ENCODE data around the gene IRF8. TPM values are rescaled to one million over a fixed set of nuclear protein-coding genes. Genes with fewer than 3 reads are reported as not detected.

IRF8 gene
- total RNA-seq, 1 donor from 2014 or later = 43.1 TPM

DNA sequence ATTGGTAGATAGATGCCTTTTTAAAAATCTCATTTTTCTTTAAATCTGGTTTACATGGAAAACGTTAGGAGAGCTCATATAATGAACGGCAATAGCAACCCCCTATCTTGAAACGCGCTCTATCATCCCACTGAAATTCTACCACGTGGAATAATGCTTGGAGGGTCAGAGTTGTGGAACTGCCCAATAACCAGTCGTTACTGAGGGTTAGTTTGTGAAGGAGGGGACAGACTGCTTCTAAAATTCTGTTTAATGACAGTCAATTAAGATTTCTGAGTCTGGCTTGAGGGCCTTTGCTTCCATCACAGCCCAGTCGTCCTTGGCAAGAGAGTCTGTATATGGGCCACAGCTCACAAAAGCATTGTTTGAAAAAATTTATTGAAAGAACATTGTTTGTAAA, 482 bp downstream of the IRF8 start:
- TF ChIP-seq, protein P1, sequence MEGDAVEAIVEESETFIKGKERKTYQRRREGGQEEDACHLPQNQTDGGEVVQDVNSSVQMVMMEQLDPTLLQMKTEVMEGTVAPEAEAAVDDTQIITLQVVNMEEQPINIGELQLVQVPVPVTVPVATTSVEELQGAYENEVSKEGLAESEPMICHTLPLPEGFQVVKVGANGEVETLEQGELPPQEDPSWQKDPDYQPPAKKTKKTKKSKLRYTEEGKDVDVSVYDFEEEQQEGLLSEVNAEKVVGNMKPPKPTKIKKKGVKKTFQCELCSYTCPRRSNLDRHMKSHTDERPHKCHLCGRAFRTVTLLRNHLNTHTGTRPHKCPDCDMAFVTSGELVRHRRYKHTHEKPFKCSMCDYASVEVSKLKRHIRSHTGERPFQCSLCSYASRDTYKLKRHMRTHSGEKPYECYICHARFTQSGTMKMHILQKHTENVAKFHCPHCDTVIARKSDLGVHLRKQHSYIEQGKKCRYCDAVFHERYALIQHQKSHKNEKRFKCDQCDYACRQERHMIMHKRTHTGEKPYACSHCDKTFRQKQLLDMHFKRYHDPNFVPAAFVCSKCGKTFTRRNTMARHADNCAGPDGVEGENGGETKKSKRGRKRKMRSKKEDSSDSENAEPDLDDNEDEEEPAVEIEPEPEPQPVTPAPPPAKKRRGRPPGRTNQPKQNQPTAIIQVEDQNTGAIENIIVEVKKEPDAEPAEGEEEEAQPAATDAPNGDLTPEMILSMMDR (IDR thresholded peaks at IDR 0.05) = no peak
- H3K4me1 ChIP-seq = peaks cover 17% of the 10 kb centered on the region
- H3K27me3 ChIP-seq = peaks cover 28% of the 10 kb centered on the region
- H3K9me3 ChIP-seq = no peaks in the 10 kb centered on the region
- peak overlapping the region; percentile 65 for H3K4me3 ChIP-seq
- intact Hi-C loops (cut with DNase I) = no loop called here
- peak overlapping the region; percentile 73 for H3K27ac ChIP-seq
- H3K36me3 ChIP-seq = no peaks in the 10 kb centered on the region
- ATAC-seq (no peak), DNase-seq (no peak)

- Histone ChIP-seq H3K27ac (peak overlapping the region; percentile 73), H3K4me1 (peaks cover 17% of the 10 kb centered on the region), H3K9me3 (no peaks in the 10 kb centered on the region), H3K27me3 (peaks cover 28% of the 10 kb centered on the region), H3K4me3 (peak overlapping the region; percentile 65), H3K36me3 (no peaks in the 10 kb centered on the region)
- TF ChIP-seq, protein P1 (IDR thresholded peaks at IDR 0.05) = no peak
- no peak for DNase-seq
- intact Hi-C loops (cut with DNase I) = no loop called here
- ATAC-seq = no peak
Observed at GRCh38 chr16:85900027-85900792, 1.2 kb downstream of the IRF8 start.

DNA sequence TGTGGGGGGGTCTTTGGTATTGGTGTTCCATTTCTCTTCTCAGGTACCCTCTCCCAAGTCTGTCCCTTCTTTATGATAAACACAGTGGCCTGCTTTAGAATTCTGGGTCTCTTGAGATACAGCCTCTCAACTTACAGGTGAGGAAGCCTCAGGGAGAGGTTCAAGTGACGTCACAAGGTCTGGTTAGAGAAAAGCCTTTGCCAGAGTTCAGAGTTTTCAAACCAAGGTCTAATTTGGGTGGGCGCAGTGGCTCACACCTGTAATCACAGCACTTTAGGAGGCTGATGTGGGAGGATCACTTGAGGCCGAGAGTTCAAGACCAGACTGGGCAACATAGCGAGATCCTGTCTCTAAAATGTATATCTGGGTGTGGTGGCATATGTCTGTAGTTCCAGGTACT, 2.1 kb downstream of the IRF8 start:
- H3K36me3 ChIP-seq = no peaks in the 10 kb centered on the region
- intact Hi-C loops (cut with DNase I) = no loop called here
- peaks cover 17% of the 10 kb centered on the region for H3K4me1 ChIP-seq
- H3K4me3 ChIP-seq = peak overlapping the region; percentile 65
- H3K27ac ChIP-seq = no peak overlapping the region
- H3K27me3 ChIP-seq = peaks cover 28% of the 10 kb centered on the region
- H3K9me3 ChIP-seq = no peaks in the 10 kb centered on the region
- TF ChIP-seq, protein P1 (IDR thresholded peaks at IDR 0.05) = no peak
- DNase-seq = no peak
- ATAC-seq = no peak

GRCh38 chr16:85901773-85902365, 2.9 kb downstream of the IRF8 start:
- intact Hi-C loops (cut with DNase I) = no loop called here
- no peak for DNase-seq
- no peak overlapping the region for H3K27ac ChIP-seq

GRCh38 chr16:85902366-85903155, 3.6 kb downstream of the IRF8 start:
- DNase-seq (no peak), ATAC-seq (no peak)
- Histone ChIP-seq H3K36me3 (no peaks in the 10 kb centered on the region), H3K9me3 (no peaks in the 10 kb centered on the region), H3K4me3 (no peak overlapping the region), H3K27me3 (peaks cover 25% of the 10 kb centered on the region), H3K27ac (no peak overlapping the region), H3K4me1 (peaks cover 19% of the 10 kb centered on the region)
- TF ChIP-seq, protein P1 (IDR thresholded peaks at IDR 0.05) = no peak
- intact Hi-C loops (cut with DNase I) = no loop called here

More at GRCh38 chr16:85901773-85902365, 2.9 kb downstream of the IRF8 start:
- TF ChIP-seq, protein P1 (IDR thresholded peaks at IDR 0.05) = no peak
- Histone ChIP-seq H3K9me3 (no peaks in the 10 kb centered on the region), H3K36me3 (no peaks in the 10 kb centered on the region), H3K27me3 (peaks cover 28% of the 10 kb centered on the region), H3K4me3 (peak overlapping the region; percentile 8), H3K4me1 (peaks cover 17% of the 10 kb centered on the region)
- ATAC-seq = no peak

Data from upper lobe of right lung (tissue), 1 donor.